GM21390 (cell line): ENCODE measurements around the gene TP63.
A peak's percentile ranks its signal among the peaks of the same experiment; 100 is the strongest.
"Not testable (repeated sequence)": the region's sequence is repeated elsewhere in the genome, so short reads cannot be mapped to it uniquely, and the experiment has no call there.

Experiments used
- ATAC-seq: cut with Tn5 transposase; IDR thresholded peaks from one replicate; pipeline ENCODE4 v1.9.1; 2021; ENCODE audit not compliant: unreplicated experiment

The TP63 gene

DNA sequence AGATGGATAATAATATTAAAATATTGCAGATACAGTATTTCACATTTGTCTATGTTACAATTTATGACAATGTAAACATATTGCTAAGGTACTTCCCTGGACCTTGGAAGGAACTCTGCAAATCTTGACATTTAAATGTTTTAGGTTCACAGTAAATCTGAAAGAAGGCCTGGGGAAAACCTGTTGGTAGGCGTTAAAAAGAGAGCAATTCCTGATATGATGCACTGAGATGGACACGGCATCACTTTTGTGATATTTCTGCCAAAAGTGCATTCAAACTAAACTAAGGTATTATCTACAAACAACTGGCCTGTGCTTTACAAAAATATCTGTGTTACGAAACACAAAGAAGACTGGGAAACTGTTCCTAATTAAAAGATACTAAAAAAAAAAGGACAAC is 6.1 kb upstream of the TP63 start:
- ATAC-seq, result no peak

DNA sequence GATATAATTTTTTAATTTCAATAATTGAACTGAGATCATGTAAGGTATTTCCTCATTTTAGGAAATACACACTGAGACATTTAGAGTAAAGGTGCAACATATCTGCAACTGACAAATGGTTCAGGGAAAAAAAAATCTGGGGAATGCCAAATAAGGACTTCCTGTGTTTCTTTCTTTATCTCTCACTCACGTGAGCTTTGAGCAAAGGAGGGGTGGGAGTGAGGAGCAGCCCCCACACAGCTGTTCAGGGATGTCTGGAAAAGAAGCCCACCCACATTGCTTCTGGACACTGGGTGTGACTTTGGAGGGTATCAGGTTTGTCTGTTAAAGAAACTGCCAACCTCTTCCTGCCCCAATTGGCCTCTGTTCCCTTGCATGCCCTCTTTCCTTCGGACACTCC is 5.6 kb upstream of the TP63 start:
- no peak for ATAC-seq

DNA sequence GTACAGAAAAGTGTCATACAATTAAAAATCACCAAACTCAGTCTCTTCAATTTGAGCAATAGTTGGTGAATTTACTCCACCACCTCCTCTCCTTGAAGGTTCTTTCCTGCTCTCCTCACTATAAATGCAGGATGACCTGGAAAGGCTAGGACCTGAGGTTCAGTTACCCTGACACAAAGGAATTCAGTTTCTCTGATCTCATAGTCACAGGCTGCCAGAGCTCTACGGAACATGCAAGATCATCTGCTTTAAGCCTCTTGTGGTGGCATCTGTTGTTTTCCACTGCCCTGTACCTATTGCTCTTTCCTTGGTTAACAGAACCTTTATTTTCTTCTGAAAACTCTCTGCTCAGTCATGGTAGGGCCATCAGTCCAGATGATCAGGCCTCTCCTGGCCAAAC is 4.9 kb upstream of the TP63 start:
- ATAC-seq, result no peak

DNA sequence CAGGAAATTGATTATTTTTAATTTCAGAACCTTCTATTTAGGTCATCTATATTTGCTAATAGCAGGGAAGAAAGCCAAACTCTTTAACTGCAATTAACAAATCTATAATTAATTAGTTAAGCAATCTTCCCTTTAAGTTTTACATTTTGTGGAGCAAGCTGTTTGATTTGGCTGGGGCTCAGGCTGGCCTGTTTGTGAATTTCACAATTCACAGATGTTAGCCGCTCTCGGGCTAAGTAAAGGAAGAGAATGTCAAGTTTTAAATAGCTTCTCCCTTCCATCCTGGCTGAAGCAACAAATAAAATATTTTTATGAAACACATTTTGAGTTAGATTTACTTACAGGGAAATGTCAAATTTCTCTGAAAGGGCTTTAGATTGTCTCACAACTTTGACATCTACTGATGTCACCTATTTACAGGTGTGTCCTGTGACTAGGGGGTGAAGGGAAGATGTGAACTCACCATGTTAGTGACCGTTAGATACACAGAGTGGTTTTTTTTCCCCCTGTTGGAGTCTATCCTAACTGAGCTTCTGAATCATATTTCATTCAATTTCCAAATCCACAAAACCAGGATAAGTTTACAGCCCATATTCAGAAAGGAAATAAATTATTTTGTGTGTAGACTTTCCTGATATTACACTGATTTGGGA is 1.3 kb upstream of the TP63 start:
- ATAC-seq, result no peak

DNA sequence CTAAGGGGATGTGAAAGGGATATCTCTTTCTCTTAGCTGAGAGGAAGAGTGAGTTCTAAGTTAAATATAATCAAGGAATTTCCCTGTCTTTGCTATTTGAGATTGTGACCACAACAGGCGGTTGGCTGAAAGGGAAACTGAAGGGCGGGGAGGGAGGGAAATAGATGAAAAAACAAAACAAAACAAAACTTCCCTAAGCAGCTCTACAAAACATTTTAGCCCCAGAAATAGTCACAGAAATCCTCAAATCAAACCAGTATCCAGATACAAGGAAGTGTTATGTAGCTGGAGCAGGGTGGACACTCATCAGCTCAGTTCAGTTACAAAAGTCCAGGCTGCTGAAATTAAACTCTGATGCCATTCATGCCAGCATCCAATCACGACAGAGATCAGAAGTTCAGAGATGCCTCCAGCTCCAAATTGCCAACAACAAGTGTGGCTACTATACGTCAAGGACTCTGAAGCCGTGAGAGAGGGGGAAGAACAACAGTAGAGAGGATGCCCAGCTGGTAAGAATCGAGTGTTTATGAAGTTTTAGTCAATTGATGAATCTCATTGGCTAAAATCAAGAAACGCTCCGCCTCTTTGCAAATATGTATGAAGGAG is 319 bp upstream of the TP63 start:
- peak; percentile 64 for ATAC-seq

DNA sequence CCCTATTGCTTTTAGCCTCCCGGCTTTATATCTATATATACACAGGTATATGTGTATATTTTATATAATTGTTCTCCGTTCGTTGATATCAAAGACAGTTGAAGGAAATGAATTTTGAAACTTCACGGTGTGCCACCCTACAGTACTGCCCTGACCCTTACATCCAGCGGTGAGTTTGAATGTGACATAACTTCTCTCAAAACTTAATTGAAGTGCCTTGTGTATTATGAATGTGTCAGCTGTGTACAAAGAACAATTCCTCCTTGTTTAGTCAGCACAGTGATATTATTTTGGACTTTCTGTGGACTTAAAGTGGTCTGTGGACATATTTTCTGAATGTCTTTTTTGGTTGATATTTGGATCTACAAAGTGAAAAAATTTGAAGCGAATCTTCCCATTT is 220 bp downstream of the TP63 start:
- ATAC-seq, result no peak

DNA sequence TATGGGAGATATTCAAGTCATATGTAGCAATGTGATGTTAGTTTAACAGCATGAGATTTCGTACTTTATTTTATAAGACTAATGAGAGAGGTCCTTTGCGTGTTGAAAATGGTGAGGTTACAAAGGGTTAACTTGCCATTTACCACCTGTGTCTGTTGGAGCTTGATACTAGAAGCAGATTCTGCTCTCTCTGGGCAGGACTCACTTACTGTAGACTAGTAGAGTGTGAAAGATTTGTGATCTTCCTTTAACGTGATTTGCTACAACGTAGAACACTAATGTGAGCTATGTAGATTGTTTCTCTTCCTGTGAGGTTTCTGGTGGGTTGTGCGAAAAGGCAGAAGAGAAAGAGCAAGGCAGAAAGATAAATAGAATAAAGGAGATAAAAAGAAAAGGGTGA is 1.1 kb downstream of the TP63 start:
- ATAC-seq, result no peak

DNA sequence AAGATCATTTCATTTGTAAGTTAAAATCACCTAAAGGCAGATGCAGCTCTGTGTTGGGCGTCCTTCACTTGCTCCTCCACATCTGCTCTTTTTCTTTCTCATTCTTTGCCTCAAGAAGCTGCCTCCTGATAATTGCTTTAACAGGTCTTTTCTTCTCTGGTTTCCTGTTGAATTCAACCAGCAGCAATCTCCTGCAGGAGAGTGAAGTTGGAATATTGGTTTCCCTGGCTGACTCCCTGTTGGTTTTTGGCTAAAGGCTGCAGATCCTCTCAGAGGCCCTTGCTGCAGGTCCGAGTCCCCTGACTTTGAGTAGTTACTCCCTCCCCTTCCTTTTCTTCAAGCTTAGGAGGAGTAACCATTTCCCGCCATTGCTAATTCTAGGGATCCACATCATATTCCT is 4.2 kb downstream of the TP63 start:
- ATAC-seq, result no peak

DNA sequence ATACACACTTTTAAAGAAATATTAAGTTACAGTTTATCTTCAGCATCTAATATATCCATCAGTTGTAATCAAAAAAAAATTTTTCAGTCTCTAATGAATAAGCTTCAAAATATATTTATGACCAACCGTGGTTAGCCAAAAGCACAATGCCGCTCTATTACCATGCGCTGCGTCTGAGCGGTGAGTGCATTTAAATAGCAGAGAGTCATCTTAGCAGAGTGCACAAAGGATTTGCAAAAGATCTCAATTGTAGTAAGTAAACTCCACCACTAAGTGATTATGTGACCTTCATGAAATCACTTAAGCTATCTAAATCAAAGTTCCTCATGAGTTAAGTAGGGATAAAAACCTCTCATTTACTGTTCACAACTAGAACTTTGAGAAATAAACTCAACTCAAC is 4.9 kb downstream of the TP63 start:
- no peak for ATAC-seq

DNA sequence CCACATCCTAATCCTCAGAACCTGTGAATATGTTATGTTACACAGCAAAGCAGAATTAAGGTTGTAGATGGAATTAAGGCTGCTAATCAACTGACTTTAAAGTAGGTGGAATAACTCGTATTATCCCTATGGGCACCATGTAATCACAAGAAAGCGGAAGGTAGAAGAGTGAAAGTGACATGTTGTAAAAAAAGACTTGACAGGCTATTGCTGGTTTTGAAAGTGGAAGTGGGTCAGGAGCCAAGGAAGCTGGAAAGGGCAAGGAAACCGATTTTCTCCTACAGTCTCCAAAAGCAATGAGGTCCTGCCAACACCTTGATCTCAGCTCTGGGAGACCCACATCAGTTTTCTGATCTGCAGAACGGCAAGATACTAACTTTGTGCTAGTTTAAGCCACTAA is 6.6 kb downstream of the TP63 start:
- no peak for ATAC-seq

DNA sequence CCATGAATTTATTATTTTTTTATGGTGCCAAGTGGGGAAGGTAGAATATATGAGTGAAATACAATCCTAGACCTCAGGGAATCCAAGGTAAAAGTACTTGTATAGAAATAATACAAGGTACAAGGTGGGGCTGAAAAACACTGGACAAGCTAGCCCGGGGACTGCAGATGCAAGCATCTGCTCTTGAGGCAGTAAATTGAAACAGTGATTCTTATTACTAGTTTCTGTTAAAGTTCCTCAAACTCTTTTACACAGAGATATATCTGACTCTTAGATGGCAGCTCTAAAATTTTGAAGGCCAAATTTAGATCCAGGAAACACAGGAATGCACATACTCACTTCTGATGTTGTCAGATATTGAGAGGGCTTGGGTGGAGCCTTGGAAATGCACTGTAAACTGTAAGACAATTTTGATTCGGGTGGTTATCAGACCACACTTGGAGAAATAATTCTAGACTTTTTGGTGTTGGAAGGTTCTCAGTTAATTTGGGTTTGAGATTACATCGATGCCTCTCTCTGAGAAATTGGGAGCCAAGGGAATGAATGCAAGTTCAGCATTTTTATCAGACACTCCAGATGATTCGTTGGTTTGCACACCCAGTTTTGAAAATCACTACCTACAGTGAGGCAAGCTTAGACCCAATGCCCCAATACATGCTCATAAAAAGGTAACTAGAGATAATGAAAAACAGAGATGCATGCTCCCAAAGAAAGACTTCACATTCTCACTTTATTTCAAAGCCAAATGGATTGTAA is 7.3 kb downstream of the TP63 start:
- ATAC-seq, result no peak

DNA sequence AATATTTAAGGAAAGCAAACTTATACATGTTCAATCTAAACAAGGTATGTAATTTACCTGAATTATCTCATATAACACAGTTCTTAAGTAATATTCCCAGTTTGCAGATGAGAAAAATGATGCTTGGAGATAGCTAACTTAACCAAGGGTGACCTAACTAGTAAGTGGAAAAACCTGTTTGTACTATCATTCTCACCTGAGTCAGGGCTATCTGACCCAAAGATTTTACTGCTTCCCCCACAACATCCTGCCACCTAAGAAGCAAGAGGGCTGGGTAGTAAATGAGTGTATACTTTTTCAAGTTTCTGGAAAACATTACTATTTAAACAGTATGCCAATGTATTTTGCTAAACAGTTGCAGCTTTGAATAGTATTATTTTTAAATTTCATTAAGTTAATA is 10.6 kb downstream of the TP63 start:
- no peak for ATAC-seq

DNA sequence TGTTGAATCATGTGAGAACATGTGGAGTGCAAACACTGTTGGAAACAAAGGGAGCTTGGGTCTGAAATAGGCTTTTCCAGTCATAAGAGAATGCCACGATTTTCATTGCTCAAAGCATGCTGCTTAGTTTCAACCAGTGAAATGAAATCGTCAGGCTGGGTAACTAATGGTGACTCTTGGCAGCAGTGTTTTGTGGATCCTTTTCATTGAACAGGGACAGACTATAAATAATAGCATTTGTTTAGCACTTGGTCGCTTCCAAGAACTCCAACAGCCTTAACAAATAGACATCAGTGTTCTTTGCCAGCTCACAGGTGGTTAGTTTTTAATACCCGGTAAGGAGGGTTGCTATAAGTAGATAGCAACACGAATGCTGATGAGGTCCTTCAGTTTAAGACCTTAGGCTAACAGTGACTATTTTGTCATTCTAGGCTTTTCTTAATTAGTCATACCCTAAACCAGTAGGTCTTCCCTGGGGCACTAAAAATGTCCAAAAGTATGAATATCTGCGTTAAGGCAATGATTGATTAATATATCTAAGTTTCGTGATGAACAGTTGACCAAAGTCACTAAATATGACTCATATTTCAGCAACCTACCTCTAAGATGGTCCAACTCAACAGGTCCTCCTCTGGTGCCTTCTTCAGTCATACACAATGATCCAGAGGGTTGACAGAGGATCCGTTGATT is 15.8 kb downstream of the TP63 start:
- ATAC-seq, result no peak

DNA sequence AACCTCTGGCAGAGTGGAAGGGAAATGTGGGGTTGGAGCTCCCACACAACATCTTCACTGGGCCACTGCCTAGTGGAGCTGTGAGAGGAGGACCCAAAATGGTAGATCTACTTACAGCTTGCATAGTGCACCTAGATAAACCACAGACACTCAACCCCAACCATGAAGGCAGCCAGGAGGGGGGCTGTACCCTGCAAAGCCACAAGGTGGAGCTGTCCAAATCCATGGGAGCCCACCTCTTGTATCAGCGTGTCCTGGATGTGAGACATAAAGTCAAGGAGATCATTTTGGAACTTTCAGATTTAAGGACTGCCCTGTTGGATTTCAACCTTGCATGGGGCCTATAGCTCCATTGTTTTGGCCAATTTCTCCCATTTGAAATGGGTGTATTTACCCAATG is 20.9 kb downstream of the TP63 start:
- no peak for ATAC-seq

DNA sequence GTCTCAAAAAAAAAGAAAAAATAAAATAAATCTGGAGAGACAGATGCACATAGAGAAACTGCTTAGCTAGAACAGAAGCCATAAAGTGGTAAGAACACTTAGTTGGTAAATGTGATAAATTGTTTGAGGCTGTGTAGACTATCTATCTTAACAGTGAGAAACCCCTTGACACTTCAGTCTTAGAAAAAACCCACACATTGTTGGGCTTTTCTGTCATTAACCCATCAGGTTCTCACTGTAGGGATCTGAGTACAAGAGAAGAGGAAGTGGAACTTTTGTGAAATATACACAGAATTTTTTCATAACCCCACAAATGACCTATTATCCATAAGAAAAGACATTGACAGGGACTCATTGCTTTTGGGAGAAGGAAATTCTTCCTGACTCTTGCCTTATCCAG is 24.4 kb downstream of the TP63 start:
- ATAC-seq, result no peak

DNA sequence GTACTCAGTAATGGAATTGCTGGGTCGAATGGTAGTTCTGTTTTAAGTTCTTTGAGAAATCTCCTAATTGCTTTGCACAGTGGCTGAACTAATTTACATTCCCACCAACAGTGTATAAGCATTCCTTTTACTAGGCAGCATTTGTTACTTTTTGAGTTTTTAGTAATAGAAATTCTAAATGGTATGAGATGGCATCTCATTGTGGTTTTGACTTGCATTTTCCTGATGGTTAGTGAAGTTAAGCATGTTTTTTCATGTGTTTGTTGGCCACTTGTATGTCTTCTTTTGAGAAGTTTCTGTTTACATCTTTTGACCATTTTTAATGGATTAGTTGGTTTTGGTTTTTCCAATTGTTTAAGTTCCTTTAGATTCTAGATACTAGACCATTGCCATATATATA is 28.4 kb downstream of the TP63 start:
- ATAC-seq, result no peak

DNA sequence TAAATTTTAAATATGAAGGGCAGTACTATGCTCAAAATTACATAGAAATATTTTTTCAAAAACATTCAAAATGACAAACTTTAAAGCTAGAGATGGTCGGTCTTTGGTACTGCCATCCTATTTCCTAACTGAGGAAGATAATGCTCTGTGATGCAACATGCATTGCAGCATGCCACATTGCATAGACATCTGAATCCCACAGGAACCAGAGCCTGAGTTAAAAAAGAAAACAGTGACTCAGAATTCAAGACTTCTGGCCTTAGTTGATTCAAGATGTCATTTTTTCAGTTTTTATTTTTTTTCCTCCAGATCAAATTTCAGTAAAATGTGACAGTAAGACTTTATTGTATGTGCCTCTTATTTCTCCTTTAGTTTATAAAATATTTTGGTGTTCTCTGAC is 33.1 kb downstream of the TP63 start:
- no peak for ATAC-seq

DNA sequence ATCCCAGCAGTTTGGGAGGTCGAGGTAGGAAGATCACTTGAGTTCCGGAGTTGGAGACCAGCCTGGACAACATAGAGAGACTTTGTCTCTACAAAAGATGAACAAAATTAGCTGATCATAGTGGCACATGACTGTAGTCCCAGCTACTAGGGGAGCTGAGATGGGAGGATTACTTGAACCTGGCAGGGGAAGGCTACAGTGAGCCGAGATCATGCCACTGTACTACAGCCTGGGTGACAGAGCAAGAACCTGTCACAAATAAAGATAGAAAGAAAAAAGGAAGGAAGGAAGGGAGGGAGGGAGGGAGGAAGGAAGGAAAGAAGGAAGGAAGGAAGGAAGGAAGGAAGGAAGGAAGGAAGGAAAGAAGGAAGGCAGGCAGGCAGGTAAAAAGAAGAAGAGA is 41.2 kb downstream of the TP63 start:
- not testable (repeated sequence) for ATAC-seq

DNA sequence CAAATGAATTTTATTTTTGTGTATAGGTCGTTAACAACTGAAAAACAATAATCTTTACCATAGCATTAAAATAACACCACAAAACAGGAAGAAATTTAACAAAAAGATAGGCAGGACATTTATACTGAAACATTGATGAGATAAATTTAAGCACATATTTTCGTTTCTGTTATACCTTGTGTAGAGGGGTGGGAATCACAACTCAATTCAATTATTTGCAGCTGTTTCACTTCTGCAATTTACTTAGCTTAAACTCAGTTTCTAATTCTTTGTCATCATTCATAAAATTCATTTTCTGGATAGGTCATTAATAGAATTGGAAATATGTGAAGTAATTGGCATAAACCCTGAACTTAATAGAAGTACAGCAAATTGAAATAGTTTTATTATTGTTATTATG is 42.3 kb downstream of the TP63 start:
- ATAC-seq, result peak; percentile 90

DNA sequence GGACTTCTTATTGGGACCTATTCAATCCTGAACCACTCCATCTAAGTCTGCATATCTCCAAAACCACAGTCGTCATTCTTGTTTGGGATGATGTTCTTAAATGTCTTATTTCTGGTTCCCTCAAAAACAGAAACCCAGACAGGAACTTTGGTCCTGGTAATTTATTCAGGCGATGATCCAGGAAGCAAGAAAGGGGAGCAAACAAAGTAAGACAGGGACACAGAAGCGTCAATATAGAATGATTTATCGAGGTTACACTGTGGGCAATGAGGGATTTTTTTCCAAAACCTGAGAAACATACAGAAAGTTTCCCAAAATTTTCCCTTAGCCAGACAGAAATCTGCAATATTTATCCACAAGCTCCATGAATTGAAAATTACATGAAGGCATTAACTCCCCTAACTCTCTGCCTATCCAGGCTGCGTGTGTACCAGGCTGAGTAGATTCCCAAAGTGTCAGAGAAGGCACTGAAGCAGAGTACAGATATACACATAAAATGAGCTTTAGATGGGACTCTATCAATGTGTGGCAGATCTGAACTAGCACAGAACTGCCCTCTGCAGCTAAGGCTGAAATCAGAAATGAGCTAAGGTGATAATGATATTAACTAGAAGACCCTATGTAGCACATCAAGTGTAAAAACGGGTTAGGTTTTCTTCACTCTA is 43.2 kb downstream of the TP63 start:
- no peak for ATAC-seq

DNA sequence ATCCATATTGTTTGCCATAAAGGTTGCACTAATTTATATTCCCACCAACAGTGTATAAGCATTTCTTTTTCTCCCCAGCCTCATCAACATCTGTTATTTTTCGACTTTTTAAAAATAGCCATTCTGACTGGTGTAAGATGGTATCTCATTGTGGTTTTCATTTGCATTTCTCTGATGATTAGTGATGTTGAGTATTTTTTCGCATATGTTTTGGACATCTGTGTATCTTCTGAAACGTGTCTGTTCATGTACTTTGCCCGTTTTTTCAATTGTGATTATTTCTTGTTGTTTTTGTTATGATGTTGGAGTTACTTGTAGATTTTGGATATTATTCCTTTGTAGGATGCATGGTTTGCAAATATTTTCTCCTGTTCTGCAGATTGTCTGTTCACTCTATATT is 46.5 kb downstream of the TP63 start:
- ATAC-seq, result peak; percentile 54
